Astrocyte (in vitro differentiated cells and primary cell): ENCODE results near the gene HGS. TPM values are rescaled to one million over a fixed set of nuclear protein-coding genes. Genes with fewer than 3 reads are reported as not detected.

Experiments used
- DNase-seq: peaks from one replicate; pipeline ENCODE4 v3.0.0-alpha.2; 2010; ENCODE audit warnings: low read depth
- FAIRE-seq: peaks from 2 replicates; lab custom pipeline; 2011; peaks lifted over from hg19 to GRCh38; lab: Jason Lieb, UNC
- H2AFZ ChIP-seq: 2 replicates; pipeline ENCODE4 v1.6.0; 2012; ENCODE audit warnings: low read depth, low read length, inconsistent platforms
- H3K27ac ChIP-seq: 2 replicates; pipeline ENCODE4 v1.5.1; 2011; ENCODE audit warnings: low read depth, low read length, inconsistent platforms
- H3K27me3 ChIP-seq: 2 replicates; pipeline ENCODE4 v1.6.0; 2011; ENCODE audit warnings: low read length, inconsistent platforms; ENCODE audit not compliant: insufficient read depth
- H3K36me3 ChIP-seq: 2 replicates; pipeline ENCODE4 v1.5.1; 2011; ENCODE audit warnings: low read length, inconsistent platforms; ENCODE audit not compliant: insufficient read depth
- H3K4me1 ChIP-seq: 2 replicates; pipeline ENCODE4 v1.5.1; 2011; ENCODE audit warnings: low read length, inconsistent platforms; ENCODE audit not compliant: insufficient read depth
- H3K4me2 ChIP-seq: 2 replicates; pipeline ENCODE4 v1.6.0; 2012; ENCODE audit warnings: low read length, inconsistent platforms
- H3K4me3 ChIP-seq: 2 replicates; pipeline ENCODE4 v1.5.1; 2011; ENCODE audit warnings: low read depth, mild to moderate bottlenecking, low read length, inconsistent platforms; ENCODE audit not compliant: insufficient read depth
- H3K79me2 ChIP-seq: 2 replicates; pipeline ENCODE4 v1.6.0; 2012; ENCODE audit warnings: mild to moderate bottlenecking, low read length, inconsistent platforms; ENCODE audit not compliant: insufficient read depth
- H3K9ac ChIP-seq: 2 replicates; pipeline ENCODE4 v1.6.0; 2012; ENCODE audit warnings: mild to moderate bottlenecking, low read length, inconsistent platforms
- H3K9me3 ChIP-seq: 2 replicates; pipeline ENCODE4 v1.5.1; 2012; ENCODE audit warnings: low read depth, mild to moderate bottlenecking, low read length, inconsistent platforms; ENCODE audit not compliant: insufficient read depth
- H4K20me1 ChIP-seq: 2 replicates; pipeline ENCODE4 v1.6.0; 2012; ENCODE audit warnings: low read length, inconsistent platforms; ENCODE audit not compliant: insufficient read depth
- H3K27ac Mint-ChIP-seq: one replicate; pipeline ENCODE4 v1.8.0; 2021; ENCODE audit warnings: mild to moderate bottlenecking, mixed read lengths; ENCODE audit not compliant: unreplicated experiment
- H3K27me3 Mint-ChIP-seq: one replicate; pipeline ENCODE4 v1.8.0; 2021; ENCODE audit warnings: low read depth, mixed read lengths; ENCODE audit not compliant: unreplicated experiment
- H3K36me3 Mint-ChIP-seq: one replicate; pipeline ENCODE4 v1.8.0; 2021; ENCODE audit warnings: low read depth, mixed read lengths; ENCODE audit not compliant: unreplicated experiment
- H3K4me1 Mint-ChIP-seq: one replicate; pipeline ENCODE4 v1.8.0; 2021; ENCODE audit warnings: low read depth, mixed read lengths; ENCODE audit not compliant: unreplicated experiment
- H3K4me3 Mint-ChIP-seq: one replicate; pipeline ENCODE4 v1.8.0; 2021; ENCODE audit warnings: mild to moderate bottlenecking, moderate library complexity, mixed read lengths; ENCODE audit not compliant: unreplicated experiment
- H3K9me3 Mint-ChIP-seq: one replicate; pipeline ENCODE4 v1.8.0; 2021; ENCODE audit warnings: mild to moderate bottlenecking, mixed read lengths; ENCODE audit not compliant: unreplicated experiment
- EZH2 ChIP-seq: IDR thresholded peaks from 2 replicates; pipeline ENCODE4 v1.6.1; 2012; ENCODE audit warnings: mild to moderate bottlenecking, low read length, inconsistent platforms; ENCODE audit not compliant: insufficient read depth
- total RNA-seq: library from RNA; stranded (reverse); gene quantifications from 2 replicates; pipeline ENCODE4 v1.2.1, GENCODE V29; 2021
- TF ChIP-seq, protein P1 (sequence below): IDR thresholded peaks from 2 replicates; pipeline ENCODE4 v1.5.1; 2011; ENCODE audit warnings: low read depth, mild to moderate bottlenecking, inconsistent platforms, low read length, moderate library complexity; ENCODE audit not compliant: insufficient read depth

HGS gene
- total RNA-seq, 1 donor from 2014 or later, result 122 TPM

- peaks cover 7% of the 10 kb centered on the region for H3K4me1 Mint-ChIP-seq
Measured at GRCh38 chr17:81714412-81715106, 30.7 kb downstream of the HGS start.

DNA sequence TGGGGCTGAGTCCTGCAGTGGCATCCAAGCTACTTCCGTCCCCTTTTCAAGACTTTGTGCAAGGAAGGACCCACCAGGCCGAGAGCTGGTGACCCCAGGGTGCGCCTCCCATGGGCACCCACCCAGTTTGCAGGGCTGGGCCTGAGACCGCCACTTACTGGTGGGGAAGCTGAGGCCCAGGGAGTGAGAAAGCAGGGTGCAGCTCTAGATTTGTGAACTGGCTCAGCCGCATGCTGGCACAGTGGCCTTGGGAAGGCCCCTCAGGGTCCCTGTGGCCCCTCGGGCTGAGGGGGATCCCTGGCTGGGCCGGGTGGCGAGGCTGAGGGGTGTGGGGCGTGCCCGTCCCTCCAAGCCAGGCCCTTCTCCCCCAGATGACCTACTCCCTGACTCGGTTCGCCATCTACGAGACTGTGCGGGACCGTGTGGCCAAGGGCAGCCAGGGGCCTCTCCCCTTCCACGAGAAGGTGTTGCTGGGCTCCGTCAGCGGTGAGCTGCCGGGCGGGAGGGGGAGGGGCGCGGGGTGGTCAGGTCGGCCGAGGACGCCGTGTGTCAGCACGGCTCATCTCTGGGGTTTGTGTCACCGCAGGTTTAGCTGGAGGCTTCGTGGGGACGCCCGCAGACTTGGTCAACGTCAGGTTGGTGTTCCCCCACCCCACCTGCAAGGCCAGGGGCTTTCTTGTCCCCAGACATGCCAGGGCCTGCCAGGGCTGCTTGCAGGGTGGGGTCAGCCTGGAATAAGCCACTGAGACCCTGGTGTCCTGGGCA, 31.5 kb downstream of the HGS start:
- Mint-ChIP-seq H3K36me3 (no peaks in the 10 kb centered on the region), H3K4me3 (no peak overlapping the region), H3K27ac (no peak overlapping the region), H3K4me1 (peaks cover 7% of the 10 kb centered on the region), H3K9me3 (no peaks in the 10 kb centered on the region), H3K27me3 (no peaks in the 10 kb centered on the region)
- Histone ChIP-seq H3K79me2 (peaks cover 13% of the 10 kb centered on the region), H3K4me2 (no peak overlapping the region), H3K4me1 (peaks cover 30% of the 10 kb centered on the region), H2AFZ (no peak overlapping the region), H3K36me3 (no peaks in the 10 kb centered on the region), H3K9me3 (no peaks in the 10 kb centered on the region), H3K27me3 (no peaks in the 10 kb centered on the region), H3K9ac (no peak overlapping the region), H3K4me3 (no peak overlapping the region), H4K20me1 (peaks cover 20% of the 10 kb centered on the region), H3K27ac (no peak overlapping the region)
- FAIRE-seq (no peak), DNase-seq (no peak)
- TF ChIP-seq EZH2, result no peak
- TF ChIP-seq, protein P1, sequence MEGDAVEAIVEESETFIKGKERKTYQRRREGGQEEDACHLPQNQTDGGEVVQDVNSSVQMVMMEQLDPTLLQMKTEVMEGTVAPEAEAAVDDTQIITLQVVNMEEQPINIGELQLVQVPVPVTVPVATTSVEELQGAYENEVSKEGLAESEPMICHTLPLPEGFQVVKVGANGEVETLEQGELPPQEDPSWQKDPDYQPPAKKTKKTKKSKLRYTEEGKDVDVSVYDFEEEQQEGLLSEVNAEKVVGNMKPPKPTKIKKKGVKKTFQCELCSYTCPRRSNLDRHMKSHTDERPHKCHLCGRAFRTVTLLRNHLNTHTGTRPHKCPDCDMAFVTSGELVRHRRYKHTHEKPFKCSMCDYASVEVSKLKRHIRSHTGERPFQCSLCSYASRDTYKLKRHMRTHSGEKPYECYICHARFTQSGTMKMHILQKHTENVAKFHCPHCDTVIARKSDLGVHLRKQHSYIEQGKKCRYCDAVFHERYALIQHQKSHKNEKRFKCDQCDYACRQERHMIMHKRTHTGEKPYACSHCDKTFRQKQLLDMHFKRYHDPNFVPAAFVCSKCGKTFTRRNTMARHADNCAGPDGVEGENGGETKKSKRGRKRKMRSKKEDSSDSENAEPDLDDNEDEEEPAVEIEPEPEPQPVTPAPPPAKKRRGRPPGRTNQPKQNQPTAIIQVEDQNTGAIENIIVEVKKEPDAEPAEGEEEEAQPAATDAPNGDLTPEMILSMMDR, result no peak

More at GRCh38 chr17:81714412-81715106, 30.7 kb downstream of the HGS start:
- FAIRE-seq (no peak), DNase-seq (no peak)
- H3K27me3 ChIP-seq, result no peaks in the 10 kb centered on the region
- no peaks in the 10 kb centered on the region for H3K36me3 ChIP-seq
- Mint-ChIP-seq H3K27ac (no peak overlapping the region), H3K4me3 (no peak overlapping the region), H3K27me3 (no peaks in the 10 kb centered on the region), H3K36me3 (no peaks in the 10 kb centered on the region), H3K9me3 (no peaks in the 10 kb centered on the region)
- peaks cover 34% of the 10 kb centered on the region for H3K4me1 ChIP-seq
- no peak overlapping the region for H3K9ac ChIP-seq
- TF ChIP-seq, protein P1, result no peak
- TF ChIP-seq EZH2, result no peak
- H3K27ac ChIP-seq, result no peak overlapping the region
- H3K79me2 ChIP-seq, result peaks cover 13% of the 10 kb centered on the region
- H3K4me2 ChIP-seq, result no peak overlapping the region
- H2AFZ ChIP-seq, result no peak overlapping the region
- no peaks in the 10 kb centered on the region for H3K9me3 ChIP-seq
- H4K20me1 ChIP-seq, result peaks cover 26% of the 10 kb centered on the region
- no peak overlapping the region for H3K4me3 ChIP-seq
